ENCODE results near the gene ATG10.
"Not testable (repeated sequence)": the region's sequence is repeated elsewhere in the genome, so short reads cannot be mapped to it uniquely, and the experiment has no call there.

ATG10 gene

DNA sequence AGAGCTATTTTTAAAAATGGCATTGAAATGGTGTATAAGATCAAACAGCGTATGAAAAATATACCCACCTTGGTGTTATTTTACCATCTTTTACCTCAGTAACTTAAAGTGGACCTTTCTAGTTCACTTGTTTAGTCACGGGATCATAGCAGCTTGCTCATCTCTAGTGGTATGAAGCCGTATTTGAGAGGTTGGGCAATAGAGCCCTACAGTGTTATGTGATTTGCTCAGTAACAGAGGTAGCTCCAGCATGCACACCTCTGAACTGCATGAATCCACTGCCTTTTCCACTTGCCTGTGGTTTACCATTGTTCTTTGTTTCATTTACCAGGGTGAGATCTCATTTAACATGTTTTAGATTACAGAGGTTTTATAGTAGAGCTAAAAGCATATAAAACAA lies 134.4 kb downstream of the ATG10 start:
- no peak overlapping the region for H3K4me3 ChIP-seq (ENCODE audit: low read length)
- no peak for DNase-seq (ENCODE audit: low read depth, low spot score)

DNA sequence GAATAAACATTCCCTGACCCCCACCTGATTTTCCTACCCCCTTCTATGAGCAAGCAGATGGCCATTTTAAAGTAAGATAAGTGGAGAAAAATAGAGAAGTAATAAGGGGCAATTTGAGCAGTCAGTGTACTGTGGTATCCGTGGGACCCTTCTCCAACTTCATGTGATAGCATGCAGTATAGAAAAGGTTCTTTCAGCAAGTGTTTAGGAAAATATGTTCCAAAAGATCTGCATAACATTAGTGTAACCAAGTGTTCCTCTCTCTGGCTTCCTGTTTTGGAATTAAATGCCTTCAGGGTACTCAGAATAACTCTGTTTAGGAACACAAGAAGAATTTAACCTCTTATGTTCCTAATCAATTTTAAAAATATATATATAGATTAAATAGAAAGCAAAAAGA lies 134.9 kb downstream of the ATG10 start:
- no peak for DNase-seq (ENCODE audit: low read depth, low spot score)
- no peak overlapping the region for H3K4me3 ChIP-seq (ENCODE audit: low read length)

DNA sequence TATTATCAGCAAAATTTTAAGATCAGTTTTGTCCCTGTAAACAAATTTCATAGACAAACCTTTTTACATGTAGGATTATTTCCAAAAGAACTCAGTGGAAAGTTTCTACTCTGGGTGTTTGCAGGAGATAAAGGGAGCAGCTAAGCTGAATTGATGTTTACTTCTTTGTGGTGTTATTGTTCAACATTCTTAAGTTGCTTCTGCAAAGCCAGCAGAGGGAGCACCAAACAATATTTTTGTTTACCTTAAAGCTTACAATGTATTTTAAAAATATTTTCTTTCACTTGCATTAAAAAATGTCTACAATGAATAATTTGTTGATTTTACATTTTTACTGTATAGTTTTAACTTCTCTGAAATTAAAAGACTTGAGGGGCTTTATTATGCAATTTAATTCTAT lies 135.4 kb downstream of the ATG10 start:
- no peak for DNase-seq (ENCODE audit: low read depth, low spot score)
- no peak overlapping the region for H3K4me3 ChIP-seq (ENCODE audit: low read length)

DNA sequence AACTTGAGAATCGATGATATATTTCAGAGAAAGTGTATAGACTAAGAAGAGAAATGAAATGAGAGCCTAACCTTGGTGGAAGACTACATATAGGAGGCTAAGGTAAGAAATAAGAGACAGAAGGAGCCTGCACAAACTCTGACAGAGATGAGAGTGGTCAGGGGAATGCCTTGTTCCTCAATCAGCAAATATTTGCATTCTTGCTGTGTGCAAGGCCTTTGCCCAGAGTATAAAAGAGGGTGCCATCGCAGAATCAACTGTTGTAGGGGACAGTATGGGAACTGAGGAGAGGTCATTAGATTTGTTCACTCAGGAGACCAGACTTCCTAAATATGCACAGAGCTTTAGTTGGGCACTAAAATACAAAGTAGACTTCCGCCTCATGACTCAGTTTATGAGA lies 137.2 kb downstream of the ATG10 start:
- no peak for DNase-seq (ENCODE audit: low read depth, low spot score)
- no peak overlapping the region for H3K4me3 ChIP-seq (ENCODE audit: low read length)

DNA sequence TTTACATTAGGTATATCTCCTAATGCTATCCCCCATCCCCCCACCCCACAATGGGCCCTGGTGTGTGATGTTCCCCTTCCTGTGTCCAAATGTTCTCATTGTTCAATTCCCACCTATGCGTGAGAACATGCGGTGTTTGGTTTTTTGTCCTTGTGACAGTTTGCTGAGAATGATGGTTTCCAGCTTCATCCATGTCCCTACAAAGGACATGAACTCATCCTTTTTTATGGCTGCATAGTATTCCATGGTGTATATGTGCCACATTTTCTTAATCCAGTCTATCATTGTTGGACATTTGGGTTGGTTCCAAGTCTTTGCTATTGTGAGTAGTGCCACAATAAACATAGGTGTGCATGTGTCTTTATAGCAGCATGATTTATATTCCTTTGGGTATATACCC lies 138.1 kb downstream of the ATG10 start:
- not testable (repeated sequence) for DNase-seq (ENCODE audit: low read depth, low spot score); H3K4me3 ChIP-seq (ENCODE audit: low read length)

DNA sequence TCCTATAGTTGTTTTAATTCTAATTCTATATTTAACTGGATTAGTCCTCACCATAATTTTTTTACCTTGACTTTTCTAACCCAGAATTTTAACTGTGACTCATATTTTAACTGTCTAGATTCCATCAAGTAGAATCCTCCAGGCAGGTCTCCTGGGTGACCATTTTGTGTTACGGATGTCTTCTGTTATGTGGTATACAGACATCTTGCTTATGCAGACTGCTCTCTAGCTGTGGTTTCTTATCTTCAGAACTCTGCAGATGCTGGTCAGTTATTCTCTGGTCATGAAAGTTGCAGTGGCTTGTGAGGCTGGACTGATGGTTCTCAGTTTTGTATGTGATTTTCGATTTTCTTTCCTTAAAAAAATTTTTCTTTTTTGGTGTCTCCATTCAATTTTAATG lies 139.4 kb downstream of the ATG10 start:
- DNase-seq (ENCODE audit: low read depth, low spot score): no peak
- no peak overlapping the region for H3K4me3 ChIP-seq (ENCODE audit: low read length)

DNA sequence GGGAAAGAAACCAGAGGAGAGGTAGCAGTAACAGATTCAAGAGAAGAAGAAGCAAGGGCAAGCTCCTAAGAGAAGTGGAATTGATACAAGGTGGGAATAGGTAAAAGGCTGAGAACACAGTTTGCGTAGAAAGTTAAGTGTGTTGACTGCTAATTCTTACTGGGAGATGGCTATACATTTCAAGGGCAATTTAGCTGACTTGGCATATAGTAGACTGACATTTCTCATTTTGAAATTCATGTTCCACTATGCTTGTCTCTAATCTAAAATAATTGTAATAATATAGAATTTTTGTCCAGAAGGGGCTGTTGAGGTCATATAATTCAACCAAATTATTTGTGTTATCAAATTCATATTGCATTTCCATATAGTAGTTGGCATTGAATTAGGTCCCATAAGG lies 144.0 kb downstream of the ATG10 start:
- H3K4me3 ChIP-seq (ENCODE audit: low read length): no peak overlapping the region
- DNase-seq (ENCODE audit: low read depth, low spot score): no peak

DNA sequence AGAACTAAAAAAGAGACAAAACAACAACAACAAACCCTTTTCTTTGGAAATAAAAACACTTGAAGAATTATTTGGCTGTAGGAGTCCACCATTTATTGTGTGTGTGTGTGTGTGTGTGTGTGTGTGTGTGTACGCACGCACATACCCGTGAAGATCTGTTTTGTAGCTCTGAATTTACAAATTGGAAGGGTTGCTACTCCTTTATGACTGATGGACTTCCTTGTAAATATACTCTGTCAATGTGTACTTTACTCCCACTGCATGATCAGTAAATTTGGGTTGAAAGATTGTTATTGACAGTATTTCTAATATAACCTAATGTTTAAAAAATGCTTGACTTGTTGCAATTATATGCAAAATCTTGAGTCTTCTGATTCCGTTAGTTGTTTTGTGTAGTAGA lies 148.1 kb downstream of the ATG10 start:
- no peak for DNase-seq (ENCODE audit: low read depth, low spot score)
- H3K4me3 ChIP-seq (ENCODE audit: low read length): no peak overlapping the region

DNA sequence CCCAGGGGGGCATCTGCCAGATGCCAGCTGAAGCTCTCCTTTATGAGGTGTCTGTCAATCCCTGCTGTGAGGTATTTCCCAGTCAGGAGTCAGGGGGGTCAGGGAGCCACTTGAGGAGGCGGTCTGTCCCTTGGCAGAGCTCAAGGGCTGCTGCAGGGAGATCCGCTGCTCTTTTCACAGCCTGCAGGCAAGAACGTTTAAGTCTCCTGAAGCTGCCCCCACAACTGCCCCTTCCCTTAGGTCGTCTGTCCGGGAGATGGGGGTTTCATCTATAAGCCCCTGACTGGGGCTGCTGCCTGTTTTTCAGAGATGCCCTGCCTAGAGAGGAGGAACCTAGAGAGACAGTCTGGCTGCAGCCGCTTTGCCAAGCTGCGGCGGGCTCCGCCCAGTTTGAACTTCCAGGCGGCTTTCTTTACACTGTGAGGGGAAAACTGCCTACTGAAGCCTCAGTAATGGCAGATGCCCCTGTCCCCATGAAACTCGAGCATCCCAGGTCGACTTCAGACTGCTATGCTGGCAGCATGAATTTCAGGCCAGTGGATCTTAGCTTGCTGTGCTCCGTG lies 158.0 kb downstream of the ATG10 start:
- H3K4me3 ChIP-seq (ENCODE audit: low read length): no peak overlapping the region
- DNase-seq (ENCODE audit: low read depth, low spot score): no peak

DNA sequence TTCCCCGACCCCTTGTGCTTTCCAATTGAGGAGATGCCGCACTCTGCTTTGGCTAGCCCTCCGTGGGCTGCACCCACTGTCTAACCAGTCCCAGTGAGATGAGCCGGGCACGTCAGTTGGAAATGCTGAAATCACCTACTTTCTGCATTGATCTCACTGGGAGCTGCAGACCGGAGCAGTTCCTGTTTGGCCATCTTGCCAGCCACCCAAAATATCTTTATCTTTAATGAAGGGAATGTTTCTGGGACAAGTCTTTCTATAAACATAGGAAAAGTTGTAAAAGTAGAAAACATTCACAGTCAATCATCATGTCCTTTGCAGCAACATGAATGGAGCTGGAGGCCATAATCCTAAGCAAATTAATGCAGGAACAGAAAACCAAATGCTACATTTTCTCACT lies 158.8 kb downstream of the ATG10 start:
- DNase-seq (ENCODE audit: low read depth, low spot score): no peak
- H3K4me3 ChIP-seq (ENCODE audit: low read length): no peak overlapping the region

DNA sequence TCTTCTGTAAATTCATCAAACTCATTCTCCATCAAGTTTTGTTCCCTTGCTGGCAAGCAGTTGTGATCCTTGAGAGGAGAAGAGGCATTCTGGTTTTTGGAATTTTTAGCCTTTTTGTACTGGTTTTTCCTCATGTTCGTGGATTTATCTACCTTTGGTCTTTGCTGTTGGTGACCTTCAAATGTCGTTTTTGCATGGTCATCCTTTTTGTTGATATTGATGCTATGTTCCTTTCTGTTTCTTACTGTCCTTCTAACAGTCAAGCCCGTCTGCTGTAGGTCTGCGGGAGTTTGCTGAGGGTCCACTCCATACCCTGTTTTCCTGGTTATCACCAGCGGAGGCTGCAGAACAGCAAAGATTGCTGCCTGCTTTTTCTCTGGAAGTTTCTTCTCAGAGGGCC lies 165.4 kb downstream of the ATG10 start:
- DNase-seq (ENCODE audit: low read depth, low spot score): no peak
- no peak overlapping the region for H3K4me3 ChIP-seq (ENCODE audit: low read length)

DNA sequence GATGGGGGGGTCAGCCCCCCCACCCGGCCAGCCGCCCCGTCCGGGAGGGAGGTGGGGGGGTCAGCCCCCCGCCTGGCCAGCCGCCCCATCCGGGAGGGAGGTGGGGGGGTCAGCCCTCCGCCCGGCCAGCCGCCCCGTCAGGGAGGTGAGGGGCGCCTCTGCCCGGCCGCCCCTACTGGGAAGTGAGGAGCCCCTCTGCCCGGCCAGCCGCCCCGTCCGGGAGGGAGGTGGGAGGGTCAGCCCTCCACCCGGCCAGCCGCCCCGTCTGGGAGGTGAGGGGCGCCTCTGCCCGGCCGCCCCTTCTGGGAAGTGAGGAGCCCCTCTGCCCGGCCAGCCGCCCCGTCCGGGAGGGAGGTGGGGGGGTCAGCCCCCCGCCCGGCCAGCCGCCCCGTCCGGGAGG lies 168.0 kb downstream of the ATG10 start:
- DNase-seq (ENCODE audit: low read depth, low spot score); H3K4me3 ChIP-seq (ENCODE audit: low read length): not testable (repeated sequence)

DNA sequence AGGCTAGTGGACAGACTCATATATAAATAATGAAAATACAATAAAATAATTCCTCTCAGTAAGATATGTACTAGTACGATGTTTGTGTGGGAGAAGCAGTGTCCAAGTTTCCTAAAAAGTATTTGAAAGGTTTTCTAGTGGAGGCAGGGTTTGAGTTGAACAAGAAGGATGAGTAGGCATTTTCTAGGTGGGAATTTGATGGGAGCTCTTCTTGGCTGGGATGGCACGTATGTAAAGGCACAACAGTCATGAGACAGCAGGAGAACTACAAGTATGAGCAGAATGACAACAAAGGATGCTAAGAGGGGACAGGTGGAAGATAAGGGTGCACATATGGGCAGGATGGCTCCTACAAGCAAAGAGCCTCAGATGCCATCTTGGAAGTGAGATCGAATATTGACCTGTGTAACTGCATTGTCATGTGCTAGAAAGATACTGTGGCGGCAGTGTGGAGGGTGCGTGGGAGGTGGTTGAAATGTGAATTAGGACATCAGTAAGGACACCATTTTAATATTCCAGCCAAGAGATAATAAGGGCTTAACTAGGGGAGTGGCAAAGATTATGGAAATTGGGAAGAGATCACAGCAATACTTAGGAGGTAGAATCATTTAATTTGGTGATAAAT lies 170.5 kb downstream of the ATG10 start:
- no peak for DNase-seq (ENCODE audit: low read depth, low spot score)
- H3K4me3 ChIP-seq (ENCODE audit: low read length): no peak overlapping the region

DNA sequence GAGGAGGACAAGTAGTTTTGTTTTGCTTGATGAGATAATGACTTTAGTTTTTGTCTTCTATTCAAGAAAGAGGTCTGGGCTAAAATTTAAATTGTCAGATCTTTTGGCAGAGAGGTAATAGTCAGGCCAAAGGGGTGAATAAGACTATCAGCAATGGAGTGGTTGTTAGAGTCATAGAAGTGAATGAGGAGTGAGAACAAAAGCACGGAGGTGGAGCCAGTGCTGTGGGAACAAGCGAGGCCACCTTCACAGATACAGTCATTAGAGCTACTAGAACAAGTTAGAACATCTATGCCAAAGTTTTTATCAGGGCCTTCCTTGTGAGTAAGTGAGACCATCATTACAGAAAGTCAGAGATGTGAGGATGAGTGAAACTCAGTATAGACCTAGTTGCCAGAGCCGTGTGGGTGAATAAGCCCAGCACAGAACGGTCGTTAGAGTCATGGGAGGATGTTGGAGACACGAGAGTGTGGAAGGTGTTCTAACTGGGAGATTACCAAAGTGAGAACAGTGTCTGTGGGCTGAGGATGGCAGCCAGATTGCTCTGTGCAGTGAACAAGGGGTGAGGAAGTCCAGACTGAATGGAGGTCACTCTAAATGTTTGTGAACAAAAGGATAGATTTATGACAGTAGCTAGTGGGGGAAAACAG lies 171.2 kb downstream of the ATG10 start:
- no peak overlapping the region for H3K4me3 ChIP-seq (ENCODE audit: low read length)
- no peak for DNase-seq (ENCODE audit: low read depth, low spot score)

DNA sequence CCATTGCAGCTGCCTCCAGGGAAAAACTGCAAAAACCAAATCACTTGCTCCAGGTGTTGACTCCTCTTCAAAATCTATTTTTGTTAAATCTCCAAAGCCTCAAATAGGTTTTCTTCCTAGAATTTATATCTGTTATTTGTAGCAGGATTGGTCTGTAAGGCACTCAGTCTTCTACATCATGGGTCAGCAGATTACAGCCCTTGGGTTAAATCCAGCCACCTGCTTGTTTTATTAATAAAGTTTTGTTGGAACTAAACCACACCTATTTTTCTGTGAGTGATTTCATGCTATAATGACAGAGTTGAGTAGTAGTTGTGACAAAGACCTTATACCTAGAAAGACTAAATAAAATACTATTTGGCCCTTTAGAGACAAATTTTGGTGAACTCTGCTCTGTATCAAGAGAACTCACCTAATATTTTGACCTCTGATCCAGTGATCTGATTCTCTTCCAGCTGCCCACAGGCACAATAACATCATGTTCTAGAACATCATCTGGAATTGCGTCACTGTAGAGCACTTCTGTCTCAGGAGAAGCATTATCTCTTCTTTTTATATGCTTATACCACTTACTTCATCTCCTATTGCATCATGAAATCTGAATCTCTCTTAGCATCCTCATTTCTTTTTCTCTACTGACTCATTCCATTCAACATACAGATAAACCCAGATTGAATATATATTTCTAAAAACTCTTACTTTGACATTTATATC lies 176.2 kb downstream of the ATG10 start:
- DNase-seq (ENCODE audit: low read depth, low spot score): no peak
- H3K4me3 ChIP-seq (ENCODE audit: low read length): no peak overlapping the region

DNA sequence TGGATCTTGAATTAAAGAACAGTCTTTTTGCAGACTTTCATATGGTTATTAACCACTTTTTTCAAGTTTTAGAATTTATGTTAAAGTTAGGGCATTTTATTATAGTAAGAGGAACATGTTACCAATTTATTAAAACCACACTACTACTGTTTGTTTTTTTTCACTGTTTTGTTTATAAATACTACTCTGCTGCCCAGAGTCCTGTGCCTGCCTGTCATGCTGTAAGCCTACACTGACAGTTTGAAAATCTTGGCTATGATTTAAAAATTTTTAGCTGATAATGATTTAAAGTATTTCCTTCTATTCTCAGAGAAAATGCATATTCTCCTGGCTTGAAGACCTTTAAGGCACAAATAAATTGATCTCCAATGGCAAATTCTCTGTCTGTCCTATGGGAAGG lies 177.6 kb downstream of the ATG10 start:
- H3K4me3 ChIP-seq (ENCODE audit: low read length): no peak overlapping the region
- no peak for DNase-seq (ENCODE audit: low read depth, low spot score)

DNA sequence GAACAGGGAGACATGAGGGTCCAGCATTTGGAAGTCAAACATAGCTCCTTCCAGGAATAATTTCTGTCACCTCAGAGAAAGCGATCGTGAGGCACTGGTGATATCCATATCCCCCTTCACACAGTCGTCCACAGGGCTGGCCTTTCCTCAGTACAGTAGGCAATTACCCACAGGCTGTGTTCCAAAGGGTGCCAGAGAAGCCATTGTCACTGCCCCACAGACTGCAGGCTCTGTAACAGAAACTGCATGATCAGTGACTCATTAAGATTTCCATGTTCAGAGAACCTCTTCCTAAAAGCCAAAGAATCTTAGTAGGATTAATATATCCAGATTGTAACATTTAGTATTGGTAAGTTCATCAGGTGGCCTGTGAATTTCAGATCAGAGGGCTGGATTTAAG lies 178.7 kb downstream of the ATG10 start:
- no peak for DNase-seq (ENCODE audit: low read depth, low spot score)
- H3K4me3 ChIP-seq (ENCODE audit: low read length): no peak overlapping the region

DNA sequence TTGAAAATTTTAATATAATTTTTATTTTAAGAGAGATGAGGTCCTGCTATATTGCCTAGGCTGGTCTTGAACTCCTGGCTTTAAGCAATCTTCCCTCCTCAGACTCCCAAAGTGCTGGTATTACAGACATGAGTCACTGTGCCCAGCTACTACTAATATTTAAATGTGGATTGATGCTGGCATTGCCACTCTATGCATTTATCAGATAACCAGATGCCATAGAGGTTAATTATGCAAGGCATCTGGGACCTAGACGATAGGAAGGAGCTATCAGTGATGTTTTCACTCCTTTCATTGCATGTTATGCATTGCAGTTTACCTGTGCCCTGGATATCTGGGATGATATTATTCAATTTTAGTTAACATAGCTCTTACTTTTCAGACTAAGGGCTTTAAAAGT lies 179.4 kb downstream of the ATG10 start:
- DNase-seq (ENCODE audit: low read depth, low spot score): no peak
- no peak overlapping the region for H3K4me3 ChIP-seq (ENCODE audit: low read length)

DNA sequence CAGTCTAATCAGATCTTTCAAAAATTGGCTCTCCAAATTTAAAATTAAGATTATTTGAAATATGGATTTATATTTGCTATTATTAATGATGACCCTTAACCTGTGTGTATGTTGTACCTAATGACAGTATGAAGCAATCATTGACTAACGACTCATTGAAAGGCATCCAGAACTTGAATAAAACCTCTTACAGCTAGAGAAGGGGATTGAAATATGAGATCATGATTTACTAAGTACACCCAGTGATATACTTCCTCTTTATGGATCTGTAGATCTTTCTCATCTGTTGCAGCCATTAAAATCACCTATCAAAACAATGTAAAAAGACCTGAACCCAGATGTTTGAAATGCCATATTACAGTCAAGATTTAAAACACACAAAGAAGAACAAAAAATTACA lies 179.8 kb downstream of the ATG10 start:
- no peak for DNase-seq (ENCODE audit: low read depth, low spot score)
- no peak overlapping the region for H3K4me3 ChIP-seq (ENCODE audit: low read length)

DNA sequence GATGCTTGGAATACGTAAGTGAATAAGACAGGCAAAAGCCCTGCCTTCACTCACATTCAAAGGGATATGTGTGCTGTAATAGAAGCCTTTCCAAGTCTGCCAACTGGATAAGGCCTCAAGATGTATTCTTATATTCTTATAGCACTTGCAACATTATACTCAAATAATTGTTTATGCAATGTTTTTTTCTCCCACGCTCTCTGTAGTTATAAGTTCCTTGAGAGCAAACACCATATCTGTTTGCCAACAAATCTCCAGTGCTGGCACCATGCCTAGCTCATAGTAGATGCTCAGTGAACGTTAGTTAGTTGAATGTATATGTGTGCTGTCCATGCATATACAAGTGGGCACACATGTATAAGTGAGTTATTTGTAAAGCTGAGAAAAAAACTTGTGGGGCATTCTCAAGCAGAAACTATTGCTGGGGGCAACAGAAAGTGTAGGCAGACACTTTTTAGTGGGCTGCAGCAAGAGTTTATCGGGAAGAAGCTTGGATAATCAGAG lies 181.2 kb downstream of the ATG10 start:
- H3K4me3 ChIP-seq (ENCODE audit: low read length): no peak overlapping the region
- DNase-seq (ENCODE audit: low read depth, low spot score): no peak

Data from Jurkat, Clone E6-1 (cell line).